Posterior cingulate gyrus (tissue), 11 donors: ENCODE data around the gene NHS.

Experiments
- DNase-seq, 10 donors: peaks; one replicate each; pipeline versions ENCODE4 v3.0.0 to v3.0.0-alpha.2; 2020 to 2021; ENCODE audit warnings: mixed read lengths in 3 of 10
- intact Hi-C: fragments of 100-400 bp; cut with DNase I; formaldehyde crosslinking; loops from one replicate; pipeline ENCODE4 v1.15.1; 2023

NHS gene

GRCh38 chrX:17403972-17404371 is 29.0 kb downstream of the NHS start:
- intact Hi-C loops: no loop called here
- no peak for DNase-seq

GRCh38 chrX:17405225-17405969 is 30.4 kb downstream of the NHS start:
- intact Hi-C loops: no loop called here
- DNase-seq: no peak

GRCh38 chrX:17409566-17410290 is 34.7 kb downstream of the NHS start:
- intact Hi-C loops: no loop called here
- no peak for DNase-seq

- intact Hi-C loops: no loop called here
- DNase-seq: no peak
These were observed 35.7 kb downstream of the NHS start for GRCh38 chrX:17410651-17411050.

- intact Hi-C loops: no loop called here
- DNase-seq: no peak
These were observed 36.2 kb downstream of the NHS start for GRCh38 chrX:17411205-17411604.

- DNase-seq: no peak
These were observed 37.7 kb downstream of the NHS start for GRCh38 chrX:17412692-17413091.

GRCh38 chrX:17413228-17413627 is 38.2 kb downstream of the NHS start:
- intact Hi-C loops: no loop called here
- no peak for DNase-seq

More at GRCh38 chrX:17412692-17413091, 37.7 kb downstream of the NHS start:
- intact Hi-C loops: no loop called here

GRCh38 chrX:17414027-17414658 is 39.1 kb downstream of the NHS start:
- DNase-seq: no peak
- intact Hi-C loops: no loop called here

- no peak for DNase-seq
- intact Hi-C loops: no loop called here
These were observed 39.8 kb downstream of the NHS start for GRCh38 chrX:17414839-17415238.

GRCh38 chrX:17415242-17415810 is 40.3 kb downstream of the NHS start:
- DNase-seq: no peak
- intact Hi-C loops: no loop called here

- intact Hi-C loops: no loop called here
These were observed 42.4 kb downstream of the NHS start for GRCh38 chrX:17417372-17417771.

GRCh38 chrX:17425136-17425535 is 50.1 kb downstream of the NHS start:
- intact Hi-C loops: no loop called here
- no peak for DNase-seq

More at GRCh38 chrX:17417372-17417771, 42.4 kb downstream of the NHS start:
- no peak for DNase-seq

- DNase-seq: no peak
- intact Hi-C loops: no loop called here
These were observed 50.6 kb downstream of the NHS start for GRCh38 chrX:17425551-17425950.

- DNase-seq: no peak
- intact Hi-C loops: no loop called here
These were observed 56.2 kb downstream of the NHS start for GRCh38 chrX:17431171-17431570.

- intact Hi-C loops: no loop called here
- DNase-seq: no peak
These were observed 57.2 kb downstream of the NHS start for GRCh38 chrX:17432158-17432557.

GRCh38 chrX:17433965-17434364 is 59.0 kb downstream of the NHS start:
- DNase-seq: no peak
- intact Hi-C loops: no loop called here

GRCh38 chrX:17435476-17435875 is 60.5 kb downstream of the NHS start:
- intact Hi-C loops: no loop called here
- DNase-seq: no peak

GRCh38 chrX:17438221-17438620 is 63.2 kb downstream of the NHS start:
- DNase-seq: no peak

GRCh38 chrX:17440258-17440657 is 65.3 kb downstream of the NHS start:
- DNase-seq: no peak
- intact Hi-C loops: no loop called here

More at GRCh38 chrX:17438221-17438620, 63.2 kb downstream of the NHS start:
- intact Hi-C loops: no loop called here

- intact Hi-C loops: no loop called here
- DNase-seq: no peak
These were observed 65.8 kb downstream of the NHS start for GRCh38 chrX:17440836-17441235.

GRCh38 chrX:17441965-17442364 is 67.0 kb downstream of the NHS start:
- no peak for DNase-seq
- intact Hi-C loops: no loop called here
